ENCODE data around the gene MASTL. TPM values are rescaled to one million over a fixed set of nuclear protein-coding genes. Genes with fewer than 3 reads are reported as not detected.

The MASTL gene
- total RNA-seq, 1 donor from 2014 or later, result 10.9 TPM

- Mint-ChIP-seq H3K27me3 (ENCODE audit: unreplicated experiment) (no peaks in the 10 kb centered on the region), H3K27ac (ENCODE audit: unreplicated experiment) (no peak overlapping the region), H3K36me3 (ENCODE audit: unreplicated experiment) (no peaks in the 10 kb centered on the region), H3K9me3 (ENCODE audit: unreplicated experiment) (no peaks in the 10 kb centered on the region), H3K4me1 (ENCODE audit: low read depth, unreplicated experiment) (no peaks in the 10 kb centered on the region), H3K4me3 (ENCODE audit: unreplicated experiment) (no peak overlapping the region)
- TF ChIP-seq CTCF (IDR thresholded peaks at IDR 0.05; ENCODE audit: partially characterized antibody, unreplicated experiment), result no peak
- DNase-seq, result no peak
Measured at GRCh38 chr10:27188259-27188658, 33.1 kb downstream of the MASTL start.

- Mint-ChIP-seq H3K4me3 (ENCODE audit: unreplicated experiment) (no peak overlapping the region), H3K4me1 (ENCODE audit: low read depth, unreplicated experiment) (no peaks in the 10 kb centered on the region)
- no peak for TF ChIP-seq CTCF (IDR thresholded peaks at IDR 0.05; ENCODE audit: partially characterized antibody, unreplicated experiment)
Measured at GRCh38 chr10:27188897-27189296, 33.7 kb downstream of the MASTL start.

GRCh38 chr10:27190508-27190907, 35.4 kb downstream of the MASTL start:
- Mint-ChIP-seq H3K36me3 (ENCODE audit: unreplicated experiment) (no peaks in the 10 kb centered on the region), H3K27me3 (ENCODE audit: unreplicated experiment) (no peaks in the 10 kb centered on the region), H3K4me1 (ENCODE audit: low read depth, unreplicated experiment) (no peaks in the 10 kb centered on the region), H3K27ac (ENCODE audit: unreplicated experiment) (no peak overlapping the region), H3K4me3 (ENCODE audit: unreplicated experiment) (no peak overlapping the region), H3K9me3 (ENCODE audit: unreplicated experiment) (no peaks in the 10 kb centered on the region)
- DNase-seq, result no peak
- TF ChIP-seq CTCF (IDR thresholded peaks at IDR 0.05; ENCODE audit: partially characterized antibody, unreplicated experiment), result no peak

More at GRCh38 chr10:27188897-27189296, 33.7 kb downstream of the MASTL start:
- DNase-seq, result no peak
- no peaks in the 10 kb centered on the region for H3K27me3 Mint-ChIP-seq (ENCODE audit: unreplicated experiment)
- no peak overlapping the region for H3K27ac Mint-ChIP-seq (ENCODE audit: unreplicated experiment)
- H3K36me3 Mint-ChIP-seq (ENCODE audit: unreplicated experiment), result no peaks in the 10 kb centered on the region
- no peaks in the 10 kb centered on the region for H3K9me3 Mint-ChIP-seq (ENCODE audit: unreplicated experiment)

- DNase-seq, result no peak
- Mint-ChIP-seq H3K27ac (ENCODE audit: unreplicated experiment) (no peak overlapping the region), H3K9me3 (ENCODE audit: unreplicated experiment) (no peaks in the 10 kb centered on the region), H3K4me3 (ENCODE audit: unreplicated experiment) (no peak overlapping the region), H3K36me3 (ENCODE audit: unreplicated experiment) (no peaks in the 10 kb centered on the region), H3K4me1 (ENCODE audit: low read depth, unreplicated experiment) (no peaks in the 10 kb centered on the region), H3K27me3 (ENCODE audit: unreplicated experiment) (no peaks in the 10 kb centered on the region)
- no peak for TF ChIP-seq CTCF (IDR thresholded peaks at IDR 0.05; ENCODE audit: partially characterized antibody, unreplicated experiment)
Measured at GRCh38 chr10:27192284-27192683, 37.1 kb downstream of the MASTL start.

- Mint-ChIP-seq H3K9me3 (ENCODE audit: unreplicated experiment) (no peaks in the 10 kb centered on the region), H3K36me3 (ENCODE audit: unreplicated experiment) (no peaks in the 10 kb centered on the region), H3K27me3 (ENCODE audit: unreplicated experiment) (no peaks in the 10 kb centered on the region), H3K4me1 (ENCODE audit: low read depth, unreplicated experiment) (no peaks in the 10 kb centered on the region), H3K27ac (ENCODE audit: unreplicated experiment) (no peak overlapping the region), H3K4me3 (ENCODE audit: unreplicated experiment) (no peak overlapping the region)
- no peak for DNase-seq
- TF ChIP-seq CTCF (IDR thresholded peaks at IDR 0.05; ENCODE audit: partially characterized antibody, unreplicated experiment), result no peak
Measured at GRCh38 chr10:27197980-27198620, 42.9 kb downstream of the MASTL start.

Measured in glutamatergic neuron (in vitro differentiated cells).